Lung (tissue), 12 donors: ENCODE results near the gene SCN11A. TPM values are rescaled to one million over a fixed set of nuclear protein-coding genes. Genes with fewer than 3 reads are reported as not detected.

Experiments used
- ATAC-seq: fragments of 200-7000 bp; cut with Tn5 transposase; one replicate; pipeline ENCODE4 v1.9.1; 2020; ENCODE audit warnings: moderate number of reproducible peaks; ENCODE audit not compliant: insufficient read depth, low FRiP score
- DNase-seq, 3 donors: peaks; one replicate each; pipeline ENCODE4 v3.0.0-alpha.2; 2013 to 2017
- H3K27ac ChIP-seq, 2 donors: one replicate each; pipeline ENCODE4 v1.5.1; 2013; ENCODE audit warnings: mild to moderate bottlenecking in 2 of 2, moderate library complexity in 2 of 2, control low read depth in 1 of 2, inconsistent platforms in 1 of 2, low read depth in 1 of 2, low read length in 1 of 2
- H3K27me3 ChIP-seq, 3 donors: one replicate each; pipeline ENCODE4 v1.5.1; 2013; ENCODE audit warnings: low read length in 2 of 3; ENCODE audit not compliant: control insufficient read depth in 3 of 3, insufficient read depth in 3 of 3
- H3K36me3 ChIP-seq, 4 donors: one replicate each; pipeline ENCODE4 v1.5.1; 2013; ENCODE audit warnings: low read length in 4 of 4, mild to moderate bottlenecking in 1 of 4, moderate library complexity in 1 of 4; ENCODE audit not compliant: control insufficient read depth in 4 of 4, insufficient read depth in 4 of 4
- H3K4me1 ChIP-seq, 5 donors: one replicate each; pipeline ENCODE4 v1.5.1; 2013; ENCODE audit warnings: low read length in 5 of 5, mild to moderate bottlenecking in 2 of 5, moderate library complexity in 1 of 5; ENCODE audit not compliant: control insufficient read depth in 5 of 5, insufficient read depth in 5 of 5
- H3K4me3 ChIP-seq: one replicate; pipeline ENCODE4 v1.5.1; 2013; ENCODE audit warnings: mild to moderate bottlenecking, control low read depth, moderate library complexity
- H3K9ac ChIP-seq, 2 donors: one replicate each; pipeline ENCODE4 v1.5.1; 2013; ENCODE audit warnings: low read length in 2 of 2, control low read depth in 1 of 2; ENCODE audit not compliant: insufficient read depth in 1 of 2
- H3K9me3 ChIP-seq, 4 donors: one replicate each; pipeline ENCODE4 v1.5.1; 2013; ENCODE audit warnings: low read length in 3 of 4, mild to moderate bottlenecking in 1 of 4, moderate library complexity in 1 of 4; ENCODE audit not compliant: control insufficient read depth in 4 of 4, insufficient read depth in 3 of 4
- CTCF ChIP-seq: IDR thresholded peaks from 2 replicates; pipeline ENCODE4 v1.5.1; 2012; ENCODE audit warnings: mild to moderate bottlenecking; ENCODE audit errors: control extremely low read depth, extremely low read depth
- WGBS, 2 donors: extraction: QIAGEN DNeasy Blood & Tissue Kit; methylation state at CpG; one replicate each; pipeline ENCODE4 v1.1.7; 2013; 5-methylcytosine and 5-hydroxymethylcytosine counted together
- polyA plus RNA-seq, 2 donors: library from polyadenylated mRNA; stranded (reverse); fragments of 200-250 nt; gene quantifications; one replicate each; pipeline ENCODE4 v1.2.1, GENCODE V29; 2013
- total RNA-seq, 2 donors: library from RNA; depleted of rRNA in 1 of 2; stranded (reverse); fragments of >200 nt in 1 of 2; gene quantifications; one replicate each; pipeline ENCODE4 v1.2.1, GENCODE V29; 2014 to 2021
- donor health status: control.
- donor health status: control.
- donor health status: Bipolar disorder and iron deficiency.
- donor health status: healthy.
- donor health status: DM: yes; HTN: yes; CAD: no.

SCN11A gene
- total and polyA plus RNA-seq, 4 donors: 0.04 to 0.60 (median 0.09) TPM

- Histone ChIP-seq H3K9ac (no peak overlapping the region), H3K36me3 (peaks cover 26 to 57% (median 31%) of the 10 kb centered on the region in 4 donors), H3K4me3 (no peak overlapping the region), H3K4me1 (no peaks in the 10 kb centered on the region), H3K27ac (no peak overlapping the region), H3K27me3 (no peaks in the 10 kb centered on the region), H3K9me3 (no peaks in the 10 kb centered on the region)
- ATAC-seq (no peak), DNase-seq (no peak)
- no peak for TF ChIP-seq CTCF
- 81 to 87% methylated on average over 7 of the region's 7 CpGs for WGBS, 2 donors
Measured at GRCh38 chr3:39094851-39095677, 43.3 kb upstream of the SCN11A start.

- WGBS, 2 donors: 87 to 88% methylated on average over 2 of the region's 2 CpGs
- Histone ChIP-seq H3K9ac (no peak overlapping the region), H3K27me3 (no peaks in the 10 kb centered on the region), H3K27ac (no peak overlapping the region), H3K36me3 (peaks cover 32 to 51% (median 42%) of the 10 kb centered on the region in 4 donors), H3K4me3 (no peak overlapping the region), H3K4me1 (no peaks in the 10 kb centered on the region), H3K9me3 (no peaks in the 10 kb centered on the region)
- TF ChIP-seq CTCF: no peak
- ATAC-seq (no peak), DNase-seq (no peak)
Measured at GRCh38 chr3:39090922-39091321, 39.2 kb upstream of the SCN11A start.

GRCh38 chr3:39088889-39089288, 37.1 kb upstream of the SCN11A start:
- TF ChIP-seq CTCF: no peak
- Histone ChIP-seq H3K36me3 (peaks cover 15 to 41% (median 32%) of the 10 kb centered on the region in 4 donors), H3K9ac (no peak overlapping the region), H3K4me3 (no peak overlapping the region), H3K9me3 (no peaks in the 10 kb centered on the region), H3K27ac (no peak overlapping the region), H3K27me3 (no peaks in the 10 kb centered on the region), H3K4me1 (no peaks in the 10 kb centered on the region)
- DNase-seq: no peak
- WGBS, 2 donors: 81 to 94% methylated on average over 3 of the region's 3 CpGs
- no peak for ATAC-seq
